ENCODE results near the gene INTS6.

Gene INTS6

DNA sequence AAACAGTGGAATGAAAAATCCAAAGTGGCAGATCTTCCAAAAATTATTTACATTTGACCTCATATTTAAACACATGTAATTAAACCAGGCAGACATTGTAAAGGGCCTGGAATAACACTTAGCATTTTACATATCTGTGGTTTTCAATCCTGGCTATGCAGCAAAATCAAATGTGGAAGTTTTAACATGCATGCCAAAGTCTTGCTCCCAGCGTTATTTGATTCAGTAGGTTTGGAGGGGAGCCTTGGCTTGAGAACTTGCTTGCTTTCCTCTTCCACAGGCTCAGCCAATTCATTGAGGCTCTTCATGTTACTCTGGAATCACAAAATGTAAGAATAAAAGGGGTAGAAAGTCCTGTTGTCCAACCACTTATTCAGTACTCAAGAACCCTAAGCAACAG is 42.5 kb upstream of the INTS6 start:
- TF ChIP-seq, protein P1, sequence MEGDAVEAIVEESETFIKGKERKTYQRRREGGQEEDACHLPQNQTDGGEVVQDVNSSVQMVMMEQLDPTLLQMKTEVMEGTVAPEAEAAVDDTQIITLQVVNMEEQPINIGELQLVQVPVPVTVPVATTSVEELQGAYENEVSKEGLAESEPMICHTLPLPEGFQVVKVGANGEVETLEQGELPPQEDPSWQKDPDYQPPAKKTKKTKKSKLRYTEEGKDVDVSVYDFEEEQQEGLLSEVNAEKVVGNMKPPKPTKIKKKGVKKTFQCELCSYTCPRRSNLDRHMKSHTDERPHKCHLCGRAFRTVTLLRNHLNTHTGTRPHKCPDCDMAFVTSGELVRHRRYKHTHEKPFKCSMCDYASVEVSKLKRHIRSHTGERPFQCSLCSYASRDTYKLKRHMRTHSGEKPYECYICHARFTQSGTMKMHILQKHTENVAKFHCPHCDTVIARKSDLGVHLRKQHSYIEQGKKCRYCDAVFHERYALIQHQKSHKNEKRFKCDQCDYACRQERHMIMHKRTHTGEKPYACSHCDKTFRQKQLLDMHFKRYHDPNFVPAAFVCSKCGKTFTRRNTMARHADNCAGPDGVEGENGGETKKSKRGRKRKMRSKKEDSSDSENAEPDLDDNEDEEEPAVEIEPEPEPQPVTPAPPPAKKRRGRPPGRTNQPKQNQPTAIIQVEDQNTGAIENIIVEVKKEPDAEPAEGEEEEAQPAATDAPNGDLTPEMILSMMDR (IDR thresholded peaks at IDR 0.05; ENCODE audit: low read depth, low read length, missing control alignments), result no peak
- no peak overlapping the region for H3K4me3 ChIP-seq (ENCODE audit: low read depth, low read length)
- DNase-seq (ENCODE audit: low read depth), result no peak

DNA sequence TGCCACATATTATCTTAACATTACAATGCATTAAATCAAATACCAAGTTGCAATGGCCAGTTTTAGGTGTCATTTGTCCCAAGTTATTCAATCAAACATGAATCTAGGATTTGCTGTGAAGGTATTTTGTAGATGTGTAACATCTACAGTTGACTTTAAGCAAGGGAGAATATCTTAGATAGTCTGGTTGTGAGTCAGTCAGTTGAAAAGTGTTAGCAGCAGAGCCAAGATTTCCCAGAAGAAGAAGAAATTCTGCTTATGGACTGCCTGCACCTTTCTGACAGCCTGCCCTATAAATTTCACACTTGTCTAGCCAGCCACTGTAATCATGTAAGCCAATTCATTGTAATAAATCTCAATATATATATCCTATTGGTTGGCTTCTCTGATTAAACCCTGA is 41.3 kb upstream of the INTS6 start:
- TF ChIP-seq, protein P1 (IDR thresholded peaks at IDR 0.05; ENCODE audit: low read depth, low read length, missing control alignments), result no peak
- no peak overlapping the region for H3K4me3 ChIP-seq (ENCODE audit: low read depth, low read length)
- no peak for DNase-seq (ENCODE audit: low read depth)

DNA sequence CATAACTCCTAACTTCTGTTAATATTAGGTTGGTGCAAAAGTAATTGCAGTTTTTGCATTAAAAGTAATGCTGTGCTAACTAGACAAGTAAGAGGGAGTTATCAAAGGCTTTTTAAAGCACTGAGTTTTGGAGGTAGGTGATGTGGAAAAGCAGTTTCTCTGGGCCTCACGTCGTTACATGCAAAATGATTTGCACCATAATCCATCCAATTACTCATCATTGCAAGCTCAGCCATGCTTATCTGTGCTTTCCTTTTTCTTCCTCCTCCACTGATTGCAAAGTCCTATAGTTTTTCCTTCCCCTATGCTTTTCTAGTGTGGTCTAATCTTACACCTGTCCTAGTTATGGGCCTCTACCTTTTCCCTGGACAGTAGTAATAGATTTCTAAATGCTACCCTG is 35.4 kb upstream of the INTS6 start:
- H3K4me3 ChIP-seq (ENCODE audit: low read depth, low read length), result no peak overlapping the region
- no peak for DNase-seq (ENCODE audit: low read depth)
- TF ChIP-seq, protein P1 (IDR thresholded peaks at IDR 0.05; ENCODE audit: low read depth, low read length, missing control alignments), result no peak

DNA sequence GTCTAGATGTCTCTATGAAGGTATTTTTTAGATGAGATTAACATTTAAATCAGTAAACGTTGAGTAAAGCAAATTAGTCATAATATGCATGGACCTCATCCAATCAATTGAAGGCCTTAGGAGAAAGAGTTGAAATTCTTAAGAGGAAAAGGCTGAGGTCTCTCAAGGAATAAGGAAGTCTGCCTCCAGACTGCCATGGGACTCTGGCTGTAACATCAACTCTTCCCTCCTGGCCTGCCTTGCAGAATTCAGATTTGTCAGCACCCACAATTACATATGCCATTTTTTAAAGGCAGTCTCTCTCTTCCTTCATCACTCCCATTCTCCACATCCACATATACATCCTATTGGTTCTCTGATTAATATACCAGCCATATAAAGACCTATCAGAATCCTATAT is 28.8 kb upstream of the INTS6 start:
- DNase-seq (ENCODE audit: low read depth), result no peak
- H3K4me3 ChIP-seq (ENCODE audit: low read depth, low read length), result no peak overlapping the region
- TF ChIP-seq, protein P1 (IDR thresholded peaks at IDR 0.05; ENCODE audit: low read depth, low read length, missing control alignments), result no peak

DNA sequence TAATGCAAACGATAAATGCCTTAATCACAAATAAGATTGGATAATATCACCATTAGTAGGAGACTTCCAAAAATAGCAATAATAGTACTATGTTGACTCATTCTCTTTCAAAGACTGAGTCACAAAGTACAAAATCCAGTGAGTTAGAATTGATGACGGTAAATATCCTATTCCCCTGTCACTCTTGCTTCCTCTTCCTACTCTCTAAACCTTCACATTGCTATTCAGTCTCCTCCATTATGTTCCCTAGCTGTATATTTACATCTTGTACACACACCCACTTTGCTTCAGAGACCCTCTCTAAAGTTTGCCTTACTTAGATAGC is 26.3 kb upstream of the INTS6 start:
- H3K4me3 ChIP-seq (ENCODE audit: low read depth, low read length), result no peak overlapping the region
- DNase-seq (ENCODE audit: low read depth), result no peak
- TF ChIP-seq, protein P1 (IDR thresholded peaks at IDR 0.05; ENCODE audit: low read depth, low read length, missing control alignments), result no peak

DNA sequence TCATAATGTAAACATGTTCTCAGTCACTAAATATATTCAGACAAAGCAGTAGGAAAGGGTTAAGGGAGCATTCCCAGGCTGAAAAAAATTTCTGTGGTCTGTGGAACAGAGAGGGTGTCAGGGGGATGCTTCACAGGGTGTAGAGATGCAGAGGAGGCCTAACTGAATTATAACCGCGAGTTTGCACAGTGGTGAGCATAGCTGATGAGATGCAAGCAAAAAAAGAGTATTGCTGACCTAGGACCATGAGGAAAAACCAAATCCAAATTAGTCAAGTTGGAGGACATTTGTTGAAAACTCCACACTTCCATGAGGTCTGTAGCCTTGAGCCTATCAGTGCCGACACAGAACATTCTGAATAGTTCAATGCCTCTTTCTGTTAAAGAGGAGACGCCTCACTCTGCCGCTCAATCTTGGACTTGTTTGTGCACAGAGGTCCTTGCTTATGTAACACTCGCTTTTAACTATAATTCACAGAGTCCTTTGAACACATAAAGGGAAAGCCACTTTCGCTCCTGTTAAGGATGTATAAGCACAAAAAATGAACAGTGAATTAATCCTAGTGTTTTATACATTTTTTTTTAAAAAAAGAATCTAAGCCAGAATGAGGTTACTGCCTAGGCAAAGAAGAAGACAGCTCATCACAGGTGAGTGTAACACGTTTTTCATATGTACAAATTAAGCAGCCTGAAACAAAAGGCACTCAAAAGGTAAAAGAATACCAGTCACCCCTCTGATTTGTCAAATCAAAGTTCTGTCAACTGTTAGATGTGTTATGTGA is 25.8 kb upstream of the INTS6 start:
- TF ChIP-seq, protein P1 (IDR thresholded peaks at IDR 0.05; ENCODE audit: low read depth, low read length, missing control alignments), result no peak
- H3K4me3 ChIP-seq (ENCODE audit: low read depth, low read length), result no peak overlapping the region
- DNase-seq (ENCODE audit: low read depth), result no peak

DNA sequence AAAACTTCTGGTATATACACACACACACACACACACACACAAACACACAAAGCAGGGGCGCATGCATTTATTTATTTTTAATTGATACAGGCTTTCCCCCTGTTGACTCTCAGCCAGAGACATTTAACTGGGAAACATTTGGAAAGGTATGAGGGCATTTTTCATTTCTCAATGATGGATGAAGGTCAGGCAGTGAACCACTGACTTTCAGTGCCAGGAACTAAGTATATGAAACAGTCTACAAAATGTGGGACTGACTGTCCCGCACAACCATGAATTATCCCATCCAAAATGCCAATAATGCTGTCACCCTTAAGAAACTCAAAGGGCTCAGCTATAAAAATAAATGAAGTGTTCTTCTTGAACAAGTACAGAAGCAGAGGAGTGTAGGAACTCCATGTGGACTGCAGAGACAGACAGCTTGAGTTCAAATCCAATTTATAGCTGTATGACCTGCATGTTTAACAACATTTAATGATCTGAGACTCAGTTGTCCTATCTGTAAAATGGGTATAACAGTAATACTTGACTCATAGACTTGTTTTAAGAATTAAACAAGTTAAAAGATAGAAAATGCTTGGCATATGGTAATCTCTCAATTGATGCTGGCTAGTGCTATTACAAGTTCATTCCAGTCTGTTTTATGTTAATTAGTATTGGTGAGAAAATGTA is 25.0 kb upstream of the INTS6 start:
- DNase-seq (ENCODE audit: low read depth), result no peak
- TF ChIP-seq, protein P1 (IDR thresholded peaks at IDR 0.05; ENCODE audit: low read depth, low read length, missing control alignments), result no peak
- H3K4me3 ChIP-seq (ENCODE audit: low read depth, low read length), result no peak overlapping the region

Data from GM12864 (cell line).